ENCODE results near the gene FCAMR. TPM values are rescaled to one million over a fixed set of nuclear protein-coding genes. Genes with fewer than 3 reads are reported as not detected.
A peak's percentile ranks its signal among the peaks of the same experiment; 100 is the strongest.

Gene FCAMR
- total and polyA plus RNA-seq, 2 of the 4 experiments (the other 2 are of a cell fraction) = not detected

DNA sequence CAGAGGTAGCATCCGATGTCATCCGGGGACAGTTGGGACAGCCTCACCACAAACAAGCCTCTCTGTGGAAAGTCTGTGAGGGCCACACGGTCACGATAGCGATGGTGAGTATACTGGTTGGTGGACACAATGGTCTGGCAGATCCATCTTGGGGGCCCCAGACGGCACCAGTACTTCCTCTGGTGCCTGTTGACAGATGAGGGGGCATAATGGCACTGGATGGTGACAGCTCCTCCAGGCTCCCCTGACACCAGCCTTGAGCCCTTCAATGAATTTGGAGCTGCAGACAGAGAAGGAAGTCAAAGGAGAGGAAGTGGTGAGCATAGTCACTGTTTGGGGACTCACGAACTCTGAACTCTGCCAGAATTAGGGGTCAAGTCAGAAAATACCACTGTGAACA is 8.0 kb downstream of the FCAMR start:
- H3K9me1 ChIP-seq (ENCODE audit: insufficient read depth, low read length) = no peaks in the 10 kb centered on the region; the same call in 1 of the 2 replicates
- no peak overlapping the region for H4K8ac ChIP-seq (ENCODE audit: low read depth in 2 of 2, low read length in 2 of 2)
- no peak overlapping the region for H2BK20ac ChIP-seq (ENCODE audit: low read depth, low read length)
- no CpG with 5 or more reads among the region's 7 CpGs for WGBS, 2 experiments (ENCODE audit: extremely low coverage in 2 of 2, insufficient read length in 1 of 2)
- no peaks in the 10 kb centered on the region for H3K4me1 ChIP-seq (ENCODE audit: control insufficient read depth, insufficient read depth, low read length)
- no peak overlapping the region for H2AK5ac ChIP-seq (ENCODE audit: low read depth, low read length)
- dilution Hi-C loops (cut with HindIII; ENCODE audit: low sequenced_read_pairs, unreplicated experiment) = no loop called here
- ChIA-PET CTCF (no interaction called here), POLR2A (ENCODE audit: unreplicated experiment) (no interaction called here)
- no peak overlapping the region for H2BK120ac ChIP-seq (ENCODE audit: low read depth, low read length)
- no peak overlapping the region for H2AK9ac ChIP-seq (replicated peaks; ENCODE audit: low read depth, low read length, poor library complexity)
- H3K56ac ChIP-seq (ENCODE audit: extremely low read depth, insufficient read depth, low read length) = no peak overlapping the region
- no peak overlapping the region for H3K18ac ChIP-seq (ENCODE audit: low read depth, low read length)
- H2BK5ac ChIP-seq (ENCODE audit: low read depth, low read length, poor library complexity, severe bottlenecking) = no peak overlapping the region
- no peak overlapping the region for H3K4me3 ChIP-seq (ENCODE audit: insufficient read depth, low read depth, low read length)
- no peaks in the 10 kb centered on the region for H3K36me3 ChIP-seq (ENCODE audit: control insufficient read depth, insufficient read depth, low read length)
- H3K27me3 ChIP-seq (ENCODE audit: control insufficient read depth, insufficient read depth, low read length) = peaks cover 35% of the 10 kb centered on the region
- no peak overlapping the region for H4K5ac ChIP-seq (ENCODE audit: low read depth, low read length)
- H3K79me1 ChIP-seq (ENCODE audit: low read depth in 1 of 2, low read length in 2 of 2) = no peaks in the 10 kb centered on the region
- no peak overlapping the region for H2BK15ac ChIP-seq (ENCODE audit: low read depth, low read length)
- DNase-seq = no peak
- no peak overlapping the region for H3K23ac ChIP-seq (ENCODE audit: low read depth, low read length)
- H3K4me2 ChIP-seq (ENCODE audit: low read depth, low read length) = no peak overlapping the region
- H2AFZ ChIP-seq (replicated peaks; ENCODE audit: low read length, poor library complexity) = peak overlapping the region; percentile 8
- no peak overlapping the region for H4K91ac ChIP-seq (ENCODE audit: insufficient read depth, low read depth, low read length)
- H4K20me1 ChIP-seq (ENCODE audit: insufficient read depth, low read length) = no peaks in the 10 kb centered on the region
- ATAC-seq (ENCODE audit: low read depth) = no peak
- no peak overlapping the region for H3K27ac ChIP-seq (ENCODE audit: insufficient read depth, low read length)
- H3K9me3 ChIP-seq (ENCODE audit: control insufficient read depth, insufficient read depth, low read length) = no peaks in the 10 kb centered on the region
- TF ChIP-seq MAFK (IDR thresholded peaks at IDR 0.05; ENCODE audit: low read depth, low read length) (no peak), MAZ (IDR thresholded peaks at IDR 0.05; ENCODE audit: borderline replicate concordance, low read depth, low read length) (no peak), SMC3 (IDR thresholded peaks at IDR 0.05; ENCODE audit: low read depth, low read length) (no peak), RAD21 (IDR thresholded peaks at IDR 0.05; ENCODE audit: low read length) (no peak), RCOR1 (IDR thresholded peaks at IDR 0.05; ENCODE audit: insufficient replicate concordance, low read length) (no peak), BHLHE40 (IDR thresholded peaks at IDR 0.05; ENCODE audit: low read depth, low read length) (no peak), CEBPB (IDR thresholded peaks at IDR 0.05; ENCODE audit: low read depth, low read length) (no peak), CTCF (conservative IDR thresholded peaks at IDR 0.05; ENCODE audit: low read depth, low read length) (no peak), FOS (IDR thresholded peaks at IDR 0.05; ENCODE audit: low read depth, low read length) (no peak)
- TF ChIP-seq, protein P1, sequence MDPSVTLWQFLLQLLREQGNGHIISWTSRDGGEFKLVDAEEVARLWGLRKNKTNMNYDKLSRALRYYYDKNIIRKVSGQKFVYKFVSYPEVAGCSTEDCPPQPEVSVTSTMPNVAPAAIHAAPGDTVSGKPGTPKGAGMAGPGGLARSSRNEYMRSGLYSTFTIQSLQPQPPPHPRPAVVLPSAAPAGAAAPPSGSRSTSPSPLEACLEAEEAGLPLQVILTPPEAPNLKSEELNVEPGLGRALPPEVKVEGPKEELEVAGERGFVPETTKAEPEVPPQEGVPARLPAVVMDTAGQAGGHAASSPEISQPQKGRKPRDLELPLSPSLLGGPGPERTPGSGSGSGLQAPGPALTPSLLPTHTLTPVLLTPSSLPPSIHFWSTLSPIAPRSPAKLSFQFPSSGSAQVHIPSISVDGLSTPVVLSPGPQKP (IDR thresholded peaks at IDR 0.05; ENCODE audit: borderline replicate concordance, low read depth, low read length) = no peak
- TF ChIP-seq, protein P2, sequence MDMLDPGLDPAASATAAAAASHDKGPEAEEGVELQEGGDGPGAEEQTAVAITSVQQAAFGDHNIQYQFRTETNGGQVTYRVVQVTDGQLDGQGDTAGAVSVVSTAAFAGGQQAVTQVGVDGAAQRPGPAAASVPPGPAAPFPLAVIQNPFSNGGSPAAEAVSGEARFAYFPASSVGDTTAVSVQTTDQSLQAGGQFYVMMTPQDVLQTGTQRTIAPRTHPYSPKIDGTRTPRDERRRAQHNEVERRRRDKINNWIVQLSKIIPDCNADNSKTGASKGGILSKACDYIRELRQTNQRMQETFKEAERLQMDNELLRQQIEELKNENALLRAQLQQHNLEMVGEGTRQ (IDR thresholded peaks at IDR 0.05; ENCODE audit: low read depth, low read length) = no peak
- in situ Hi-C loops (cut with MboI; ENCODE audit: low sequenced_read_pairs) = no loop called here
- no TSS peak for BruUV-seq (replicated peaks)
- no peak overlapping the region for H3K9ac ChIP-seq (ENCODE audit: low read depth, low read length)
- no peak overlapping the region; the same call in 1 of the 2 replicates for H3K4ac ChIP-seq (ENCODE audit: low read depth, low read length)
- intact Hi-C loops (cut with micrococcal nuclease) = no loop called here
- H3K14ac ChIP-seq (replicated peaks; ENCODE audit: low read depth, low read length) = no peak overlapping the region

All from IMR-90 (cell line).